Myocyte (in vitro differentiated cells): Measurements from ENCODE around the gene ZNF280B. TPM values are rescaled to one million over a fixed set of nuclear protein-coding genes. Genes with fewer than 3 reads are reported as not detected.
"Not testable (repeated sequence)": the region's sequence is repeated elsewhere in the genome, so short reads cannot be mapped to it uniquely, and the experiment has no call there.

Experiments used
- DNase-seq: peaks from one replicate; pipeline ENCODE4 v3.0.0-alpha.2; 2012; ENCODE audit warnings: low read depth
- total RNA-seq: library from RNA; depleted of rRNA; stranded (reverse); fragments of >200 nt; gene quantifications from 2 replicates; pipeline ENCODE4 v1.2.3, GENCODE V29; 2014

The ZNF280B gene
- total RNA-seq, 1 donor from 2014 or later = 3.6 TPM

DNA sequence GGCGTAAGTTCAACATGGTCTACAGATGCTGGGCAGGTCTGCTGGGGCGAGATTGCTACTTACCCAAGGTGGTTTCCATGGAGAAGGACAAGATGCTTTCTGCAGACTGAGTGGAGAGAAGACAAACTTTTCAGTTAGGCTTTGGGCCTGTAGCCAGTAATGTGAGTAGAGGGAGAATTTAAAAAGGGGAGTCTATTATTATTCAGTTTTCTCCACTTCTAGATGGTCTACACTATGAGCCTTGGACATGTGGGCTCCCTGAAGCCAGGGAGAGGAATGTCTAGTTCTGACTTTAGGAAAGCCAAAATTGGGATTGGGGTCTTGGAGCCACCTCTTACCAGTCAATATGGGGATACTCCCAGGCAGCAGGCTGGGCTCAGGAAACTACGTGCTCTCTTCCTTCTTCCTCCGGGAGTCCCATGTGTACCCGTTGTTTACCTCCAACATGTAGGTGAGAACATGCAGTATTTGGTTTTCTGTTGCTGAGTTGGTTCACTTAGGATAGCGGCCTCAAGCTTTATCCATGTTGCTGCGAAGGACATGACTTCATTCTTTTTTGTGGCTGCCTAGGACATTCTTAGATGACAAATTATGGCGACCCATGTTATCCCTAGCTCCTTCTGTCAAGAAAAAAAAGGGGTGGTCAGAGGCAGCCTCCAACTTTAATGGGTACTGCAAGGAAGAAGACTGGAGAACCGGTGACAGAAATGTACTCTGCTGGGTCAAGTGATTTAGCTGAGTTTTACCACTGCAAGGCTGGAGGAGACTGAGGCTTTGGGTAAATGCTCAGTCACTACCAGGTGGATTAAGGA is 26.3 kb upstream of the ZNF280B start:
- DNase-seq = no peak

DNA sequence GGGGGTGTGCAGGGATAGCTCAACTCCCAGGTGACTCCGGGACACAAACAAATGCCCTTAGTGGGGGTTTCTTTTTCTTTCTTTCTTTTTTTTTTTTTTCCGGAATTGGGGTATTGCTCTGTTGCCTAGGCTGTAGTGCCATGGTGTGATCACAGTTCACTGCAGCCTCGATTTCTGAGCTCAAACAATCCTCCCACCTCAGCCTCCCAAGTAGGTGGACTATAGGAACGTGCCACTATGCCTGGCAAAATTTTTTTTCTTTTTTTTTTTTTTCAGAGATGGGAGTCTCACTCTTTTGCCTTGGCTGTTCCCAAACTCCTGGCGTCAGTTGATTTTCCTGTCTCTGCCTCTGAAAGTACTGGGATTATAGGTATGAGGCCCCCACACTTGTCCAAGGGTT is 25.3 kb upstream of the ZNF280B start:
- DNase-seq = no peak

GRCh38 chr22:22533417-22533816 is 24.9 kb upstream of the ZNF280B start:
- DNase-seq = no peak

GRCh38 chr22:22532547-22533071 is 24.1 kb upstream of the ZNF280B start:
- not testable (repeated sequence) for DNase-seq

DNA sequence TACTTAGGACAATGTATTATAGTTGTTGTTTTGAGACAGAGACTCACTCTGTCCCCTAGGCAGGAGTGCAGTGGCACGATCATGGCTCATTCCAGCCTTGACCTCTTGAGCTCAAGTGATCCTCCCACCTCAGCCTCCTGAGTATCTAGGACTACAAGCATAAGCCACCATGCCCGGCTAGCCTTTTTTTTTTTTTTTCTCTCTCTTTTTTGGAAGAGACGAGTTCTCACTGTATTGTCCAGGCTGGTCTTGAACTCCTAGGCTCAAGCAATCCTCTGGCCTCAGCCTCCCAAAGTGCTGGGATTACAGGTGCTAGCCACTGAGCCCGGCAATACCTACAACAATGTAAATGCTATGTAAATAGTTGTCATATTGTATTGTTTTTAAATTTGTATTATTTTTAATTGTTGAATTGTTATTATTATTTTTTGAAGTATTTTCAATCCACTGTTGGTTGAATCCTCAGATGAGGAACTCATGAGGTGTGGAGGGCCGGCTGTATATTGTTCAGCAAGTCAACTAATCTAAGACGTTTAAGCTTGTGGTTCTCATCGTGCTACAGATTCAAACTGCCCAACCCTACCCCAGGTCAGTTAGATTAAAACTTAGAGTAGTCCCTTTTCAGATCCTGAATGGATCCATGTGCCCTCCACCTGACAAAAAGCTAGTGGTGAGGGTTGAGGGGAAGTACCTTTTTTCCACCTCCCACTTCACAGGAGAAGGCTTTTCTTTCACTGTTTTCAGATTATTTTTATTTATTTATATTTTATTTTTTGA is 23.4 kb upstream of the ZNF280B start:
- DNase-seq = no peak

- DNase-seq = no peak
Measured at GRCh38 chr22:22528780-22529179, 20.2 kb upstream of the ZNF280B start.

- DNase-seq = no peak
Measured at GRCh38 chr22:22527312-22527711, 18.8 kb upstream of the ZNF280B start.

- DNase-seq = no peak
Measured at GRCh38 chr22:22526125-22526912, 17.8 kb upstream of the ZNF280B start.

DNA sequence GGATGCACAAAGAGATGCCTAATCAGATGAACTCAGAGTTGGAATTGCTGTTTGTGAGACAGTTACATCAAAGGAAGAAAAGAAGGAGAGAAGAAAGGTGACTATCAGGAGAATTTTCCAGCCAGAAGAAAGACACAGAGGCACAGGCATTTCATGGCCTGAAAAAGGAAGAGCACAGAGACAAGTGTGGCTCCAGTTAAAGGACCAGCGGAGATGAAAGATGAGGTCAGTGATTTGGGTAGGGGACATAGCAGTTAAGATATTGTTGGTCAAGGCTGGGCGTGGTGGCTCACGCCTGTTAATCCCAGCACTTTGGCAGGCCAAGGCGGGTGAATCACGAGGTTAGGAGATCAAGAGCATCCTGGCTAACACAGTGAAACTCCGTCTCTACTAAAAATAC is 15.0 kb upstream of the ZNF280B start:
- no peak for DNase-seq

DNA sequence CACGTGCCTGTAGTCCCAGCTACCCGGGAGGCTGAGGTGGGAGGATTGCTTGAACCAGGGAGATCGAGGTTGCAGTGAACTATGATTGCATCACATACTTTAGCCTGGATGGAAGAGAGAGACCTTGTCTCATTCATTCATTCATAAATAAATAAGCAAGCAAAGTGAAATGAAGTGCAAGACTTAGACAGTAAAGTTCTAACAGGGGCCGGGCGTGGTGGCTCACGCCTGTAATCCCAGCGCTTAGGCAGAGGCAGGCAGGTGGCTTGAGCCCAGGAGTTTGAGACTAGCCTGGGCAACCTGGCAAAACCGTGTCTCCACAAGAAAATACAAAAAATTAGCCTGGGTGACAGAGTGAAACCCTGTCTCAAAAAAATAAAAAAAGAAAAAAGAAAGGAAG is 13.1 kb upstream of the ZNF280B start:
- no peak for DNase-seq

GRCh38 chr22:22520667-22521602 is 12.4 kb upstream of the ZNF280B start:
- DNase-seq = no peak

GRCh38 chr22:22520020-22520656 is 11.6 kb upstream of the ZNF280B start, which contains the start of gene ZNF280A:
Gene ZNF280A, minus strand, starts transcription at chr22:22520270. Its CDS starts 4,640 bp downstream, at chr22:22515630.
- DNase-seq = no peak

- no peak for DNase-seq
Measured at GRCh38 chr22:22519591-22519990, 11.0 kb upstream of the ZNF280B start.

- no peak for DNase-seq
Measured at GRCh38 chr22:22516992-22517391, 8.4 kb upstream of the ZNF280B start.

GRCh38 chr22:22515890-22516289 is 7.3 kb upstream of the ZNF280B start:
- no peak for DNase-seq

- peak; percentile 87 for DNase-seq
Measured at GRCh38 chr22:22514431-22514830, 5.9 kb upstream of the ZNF280B start.

DNA sequence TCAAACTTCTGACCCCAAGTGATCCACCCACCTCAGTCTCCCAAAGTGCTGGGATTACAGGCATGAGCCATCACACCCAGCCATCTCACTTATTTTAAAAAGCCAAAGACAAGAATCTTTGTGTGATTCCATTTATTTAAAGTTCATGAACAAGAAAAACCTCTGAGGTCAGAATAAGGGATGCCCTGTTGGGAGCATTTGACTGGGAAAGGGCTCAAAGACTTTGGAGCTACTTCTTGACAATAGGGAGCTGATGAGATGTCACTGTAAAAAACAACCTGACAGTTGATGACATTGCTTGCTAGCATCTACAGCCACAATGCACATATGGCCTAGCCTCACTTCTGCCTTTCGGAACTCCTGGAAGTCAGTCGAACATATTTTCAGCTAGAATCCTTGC is 5.1 kb upstream of the ZNF280B start:
- no peak for DNase-seq

GRCh38 chr22:22512951-22513350 is 4.4 kb upstream of the ZNF280B start:
- no peak for DNase-seq

DNA sequence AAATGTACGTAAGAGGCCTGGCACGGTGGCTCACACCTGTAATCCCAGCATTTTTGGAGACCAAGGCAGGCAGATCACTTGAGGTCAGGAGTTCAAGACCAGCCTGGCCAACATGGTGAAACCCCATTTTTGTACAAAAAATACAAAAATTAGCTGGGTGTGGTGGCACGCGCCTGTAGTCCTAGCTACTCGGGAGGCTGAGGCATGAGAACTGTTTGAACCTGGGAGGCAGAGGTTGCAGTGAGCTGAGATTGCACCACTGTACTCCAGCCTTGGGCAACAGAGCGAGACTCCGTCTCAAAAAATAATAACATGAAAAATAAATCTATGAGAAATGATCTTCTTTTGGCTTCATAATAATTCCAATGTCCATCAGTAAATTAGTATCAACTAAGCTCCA is 2.3 kb upstream of the ZNF280B start:
- not testable (repeated sequence) for DNase-seq

DNA sequence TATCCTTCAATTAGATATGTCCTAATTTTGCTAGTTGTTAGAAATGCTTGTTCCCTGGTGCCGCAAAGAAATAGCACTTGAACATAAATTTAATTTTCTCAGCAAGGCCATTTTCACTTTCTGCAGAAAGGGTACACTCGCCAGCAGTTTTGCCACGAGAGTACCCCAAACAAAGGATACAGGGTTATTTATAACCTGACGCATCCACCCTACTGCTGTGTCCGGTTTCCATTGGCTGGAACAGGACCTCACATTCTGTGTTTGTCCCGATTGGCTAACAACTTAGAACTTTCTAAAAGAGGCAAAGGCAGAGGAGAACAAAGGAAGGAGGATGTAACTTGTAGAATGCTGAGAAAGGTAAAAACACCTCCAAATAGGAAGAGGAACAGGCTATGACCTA is 1.4 kb upstream of the ZNF280B start:
- DNase-seq = not testable (repeated sequence)
